SU-DHL-6 (cell line): Measurements from ENCODE around the gene ATR.
"Not testable (repeated sequence)": the region's sequence is repeated elsewhere in the genome, so short reads cannot be mapped to it uniquely, and the experiment has no call there.

ENCODE experiments used
- H2AFZ ChIP-seq: fragments of 200-600 bp; sonication (generic); 2 replicates; pipeline ENCODE4 v1.6.1; 2014; ENCODE audit warnings: low read depth, mild to moderate bottlenecking, moderate library complexity, mixed read lengths, antibody characterized with exemption, low read length; ENCODE audit not compliant: severe bottlenecking
- H3F3A ChIP-seq: fragments of 200-600 bp; shearing (Covaris generic); 2 replicates; pipeline ENCODE4 v1.6.0; 2016; ENCODE audit warnings: antibody characterized with exemption, mild to moderate bottlenecking; ENCODE audit not compliant: insufficient read depth
- H3K27ac ChIP-seq: fragments of 200-600 bp; sonication (generic); 2 replicates; pipeline ENCODE4 v1.5.1; 2016; ENCODE audit warnings: low read depth, mild to moderate bottlenecking, low read length, moderate library complexity, mixed read lengths
- H3K27me3 ChIP-seq: fragments of 200-600 bp; sonication (generic), shearing (Covaris generic); 2 replicates; pipeline ENCODE4 v1.6.0; 2014; ENCODE audit warnings: mild to moderate bottlenecking, low read length
- H3K36me3 ChIP-seq: fragments of 200-600 bp; sonication (generic); 2 replicates; pipeline ENCODE4 v1.6.1; 2014; ENCODE audit warnings: mild to moderate bottlenecking, low read length, mixed read lengths
- H3K4me2 ChIP-seq: fragments of 300-600, 200-600 bp; shearing (Covaris generic), sonication (generic); 2 replicates; pipeline ENCODE4 v1.6.0; 2014; ENCODE audit warnings: low read length, low read depth, mild to moderate bottlenecking; ENCODE audit not compliant: poor library complexity, severe bottlenecking
- H3K4me3 ChIP-seq: fragments of 200-600 bp; sonication (generic); 2 replicates; pipeline ENCODE4 v1.5.1; 2014; ENCODE audit warnings: antibody characterized with exemption, low read length, mild to moderate bottlenecking, mixed read lengths; ENCODE audit not compliant: insufficient read depth, poor library complexity, severe bottlenecking
- H3K79me2 ChIP-seq: fragments of 200-600 bp; sonication (generic); 2 replicates; pipeline ENCODE4 v1.6.1; 2014; ENCODE audit warnings: mild to moderate bottlenecking, low read length, moderate library complexity; ENCODE audit not compliant: insufficient read depth
- H3K9ac ChIP-seq: fragments of 200-600 bp; sonication (generic); 2 replicates; pipeline ENCODE4 v1.7.0; 2014; ENCODE audit warnings: mild to moderate bottlenecking, low read length
- H3K9me2 ChIP-seq: fragments of 200-600 bp; sonication (generic); replicated peaks from 2 replicates; pipeline ENCODE4 v1.6.1; 2014; ENCODE audit warnings: low read length; ENCODE audit not compliant: insufficient read depth
- H3K9me3 ChIP-seq: fragments of 200-600 bp; sonication (generic); 2 replicates; pipeline ENCODE4 v1.6.1; 2014; ENCODE audit warnings: low read length, mixed read lengths; ENCODE audit not compliant: insufficient read depth
- H4K20me1 ChIP-seq: fragments of 200-600 bp; sonication (generic); 2 replicates; pipeline ENCODE4 v1.6.1; 2014; ENCODE audit warnings: low read depth, mild to moderate bottlenecking, antibody characterized with exemption, low read length, moderate library complexity, mixed read lengths
- CTCF ChIP-seq: fragments of 200-600 bp; sonication (generic); IDR thresholded peaks from one replicate; pipeline ENCODE4 v1.5.1; 2017; ENCODE audit warnings: antibody characterized with exemption, mild to moderate bottlenecking, low read length, moderate library complexity; ENCODE audit not compliant: insufficient read depth, poor library complexity, severe bottlenecking
- EZH2phosphoT487 ChIP-seq: fragments of 200-600 bp; sonication (generic), shearing (Covaris generic); conservative IDR thresholded peaks from 2 replicates; pipeline ENCODE4 v1.6.1; 2018; ENCODE audit warnings: mild to moderate bottlenecking, antibody characterized with exemption, low read length, moderate library complexity, mixed read lengths

The ATR gene

GRCh38 chr3:142553741-142554140 is 24.8 kb downstream of the ATR start:
- no peaks in the 10 kb centered on the region for H3K27me3 ChIP-seq
- H3K9me2 ChIP-seq = no peaks in the 10 kb centered on the region
- H3K36me3 ChIP-seq = peaks cover 45% of the 10 kb centered on the region
- no peak for TF ChIP-seq EZH2phosphoT487
- TF ChIP-seq CTCF = no peak
- H3K27ac ChIP-seq = no peak overlapping the region
- no peaks in the 10 kb centered on the region for H3K9me3 ChIP-seq
- no peak overlapping the region for H3K9ac ChIP-seq
- no peak overlapping the region for H3K4me2 ChIP-seq
- no peaks in the 10 kb centered on the region; the same call in 1 of the 2 replicates for H3F3A ChIP-seq
- H4K20me1 ChIP-seq = no peaks in the 10 kb centered on the region
- no peak overlapping the region for H2AFZ ChIP-seq
- H3K79me2 ChIP-seq = no peaks in the 10 kb centered on the region
- H3K4me3 ChIP-seq = no peak overlapping the region

- not testable (repeated sequence) for H4K20me1 ChIP-seq, H3K9me3 ChIP-seq, H2AFZ ChIP-seq, H3K4me3 ChIP-seq, H3K79me2 ChIP-seq, H3K27me3 ChIP-seq, H3K4me2 ChIP-seq, H3K9me2 ChIP-seq, H3K27ac ChIP-seq, H3F3A ChIP-seq, H3K9ac ChIP-seq
- H3K36me3 ChIP-seq = peaks cover 46% of the 10 kb centered on the region
Observed at GRCh38 chr3:142552579-142552978, 26.0 kb downstream of the ATR start.

GRCh38 chr3:142549986-142550385 is 28.5 kb downstream of the ATR start:
- Histone ChIP-seq H3K36me3 (peaks cover 43% of the 10 kb centered on the region), H4K20me1 (no peaks in the 10 kb centered on the region), H2AFZ (no peak overlapping the region), H3K4me3 (no peak overlapping the region), H3K79me2 (no peaks in the 10 kb centered on the region), H3K27me3 (no peaks in the 10 kb centered on the region), H3K27ac (no peak overlapping the region), H3F3A (no peaks in the 10 kb centered on the region), H3K9me2 (no peaks in the 10 kb centered on the region), H3K9me3 (no peaks in the 10 kb centered on the region), H3K9ac (no peak overlapping the region), H3K4me2 (no peak overlapping the region)
- TF ChIP-seq CTCF (no peak), EZH2phosphoT487 (no peak)

- Histone ChIP-seq H3K9ac (no peak overlapping the region), H2AFZ (no peak overlapping the region), H4K20me1 (no peaks in the 10 kb centered on the region), H3K79me2 (no peaks in the 10 kb centered on the region), H3K4me3 (no peak overlapping the region), H3K4me2 (no peak overlapping the region), H3K9me3 (no peaks in the 10 kb centered on the region), H3K36me3 (peaks cover 41% of the 10 kb centered on the region; the same call in 1 of the 2 replicates), H3K27ac (no peak overlapping the region), H3K9me2 (no peaks in the 10 kb centered on the region), H3F3A (no peaks in the 10 kb centered on the region), H3K27me3 (no peaks in the 10 kb centered on the region)
- TF ChIP-seq EZH2phosphoT487 (no peak), CTCF (no peak)
Observed at GRCh38 chr3:142543307-142543706, 35.2 kb downstream of the ATR start.
